CD14-positive monocyte (primary cell): Measurements from ENCODE around the gene MAP1LC3A. TPM values are rescaled to one million over a fixed set of nuclear protein-coding genes. Genes with fewer than 3 reads are reported as not detected.

ENCODE experiments used
- DNase-seq, 3 donors: peaks; one replicate each; pipeline ENCODE4 v3.0.0-alpha.2; 2011 to 2022
- H2AFZ ChIP-seq: 2 replicates; pipeline ENCODE4 v1.6.0; 2012; ENCODE audit warnings: mild to moderate bottlenecking, low read depth, low read length, inconsistent platforms; ENCODE audit not compliant: insufficient read depth, poor library complexity, severe bottlenecking
- H3K27ac ChIP-seq, 2 donors: 1 replicate in 1 of 2; 2 replicates in 1 of 2; pipeline ENCODE4 v1.5.1; 2012 to 2013; ENCODE audit warnings: low read length in 2 of 2, control low read depth in 1 of 2, inconsistent platforms in 1 of 2, low read depth in 1 of 2, mild to moderate bottlenecking in 1 of 2
- H3K27me3 ChIP-seq, 2 donors: one replicate each; pipeline versions ENCODE4 v1.6.0 to v1.6.1; 2011 to 2013; ENCODE audit warnings: low read length in 2 of 2; ENCODE audit not compliant: control insufficient read depth in 2 of 2, insufficient read depth in 2 of 2
- H3K36me3 ChIP-seq, 2 donors: replicated peaks in 1 of 2; 1 replicate in 1 of 2; 2 replicates in 1 of 2; pipeline versions ENCODE4 v1.5.1 to v1.6.1; 2012 to 2013; ENCODE audit warnings: low read length in 2 of 2, control low read depth in 1 of 2, inconsistent platforms in 1 of 2, mild to moderate bottlenecking in 1 of 2; ENCODE audit not compliant: insufficient read depth in 2 of 2, control insufficient read depth in 1 of 2
- H3K4me1 ChIP-seq, 2 donors: 1 replicate in 1 of 2; 2 replicates in 1 of 2; pipeline versions ENCODE4 v1.5.1 to v1.6.1; 2012 to 2013; ENCODE audit warnings: low read length in 2 of 2, control low read depth in 1 of 2, inconsistent platforms in 1 of 2, mild to moderate bottlenecking in 1 of 2, moderate library complexity in 1 of 2; ENCODE audit not compliant: insufficient read depth in 2 of 2, control insufficient read depth in 1 of 2
- H3K4me2 ChIP-seq: replicated peaks from 2 replicates; pipeline ENCODE3; 2012; ENCODE audit warnings: low read length, moderate library complexity, mild to moderate bottlenecking; ENCODE audit not compliant: poor library complexity, severe bottlenecking; ENCODE audit errors: extremely low read depth
- H3K4me3 ChIP-seq, 3 experiments: fragments of 200-600 bp in 1 of 3; sonication (generic) in 1 of 3; replicated peaks in 1 of 3; 1 replicate in 2 of 3; 2 replicates in 1 of 3; pipeline ENCODE4 v1.5.1; 2011 to 2013; ENCODE audit warnings: low read length in 3 of 3, mild to moderate bottlenecking in 3 of 3, control low read depth in 2 of 3, low read depth in 2 of 3, inconsistent platforms in 1 of 3, moderate library complexity in 1 of 3
- H3K79me2 ChIP-seq: 2 replicates; pipeline ENCODE4 v1.6.0; 2012; ENCODE audit warnings: mild to moderate bottlenecking, control low read depth, inconsistent platforms, low read length, moderate library complexity; ENCODE audit not compliant: insufficient read depth
- H3K9ac ChIP-seq: 2 replicates; pipeline ENCODE4 v1.6.0; 2017; ENCODE audit warnings: low read length, mild to moderate bottlenecking; ENCODE audit not compliant: insufficient read depth, poor library complexity, severe bottlenecking
- H3K9me3 ChIP-seq, 2 donors: replicated peaks in 1 of 2; 1 replicate in 1 of 2; 2 replicates in 1 of 2; pipeline versions ENCODE4 v1.5.1 to v1.6.1; 2012 to 2013; ENCODE audit warnings: low read length in 2 of 2, control low read depth in 1 of 2; ENCODE audit not compliant: control insufficient read depth in 1 of 2, insufficient read depth in 1 of 2
- H4K20me1 ChIP-seq: 2 replicates; pipeline ENCODE4 v1.6.0; 2012; ENCODE audit warnings: mild to moderate bottlenecking, low read length, control low read depth, moderate library complexity; ENCODE audit not compliant: insufficient read depth
- H3K27ac Mint-ChIP-seq, 7 donors: one replicate each; pipeline ENCODE4 v1.8.0; 2020; ENCODE audit warnings: mild to moderate bottlenecking in 7 of 7, mixed read lengths in 7 of 7, moderate library complexity in 6 of 7, inconsistent platforms in 2 of 7
- H3K27me3 Mint-ChIP-seq, 3 donors: one replicate each; pipeline ENCODE4 v1.8.0; 2021 to 2022; ENCODE audit warnings: low read depth in 3 of 3, mild to moderate bottlenecking in 3 of 3, mixed read lengths in 3 of 3, moderate library complexity in 3 of 3, inconsistent platforms in 1 of 3
- H3K36me3 Mint-ChIP-seq, 2 donors: one replicate each; pipeline ENCODE4 v1.8.0; 2020; ENCODE audit warnings: mixed read lengths in 2 of 2, inconsistent platforms in 1 of 2, mild to moderate bottlenecking in 1 of 2
- H3K4me1 Mint-ChIP-seq: one replicate; pipeline ENCODE4 v1.8.0; 2020; ENCODE audit warnings: mild to moderate bottlenecking, mixed read lengths
- H3K4me3 Mint-ChIP-seq, 2 donors: one replicate each; pipeline ENCODE4 v1.8.0; 2020; ENCODE audit warnings: mild to moderate bottlenecking in 2 of 2, mixed read lengths in 2 of 2, moderate library complexity in 1 of 2
- H3K9me3 Mint-ChIP-seq, 7 donors: one replicate each; pipeline ENCODE4 v1.8.0; 2020 to 2022; ENCODE audit warnings: mixed read lengths in 7 of 7, mild to moderate bottlenecking in 6 of 7, moderate library complexity in 6 of 7, inconsistent platforms in 2 of 7
- CTCF ChIP-seq: fragments of 200-600 bp; IDR thresholded peaks from one replicate; pipeline ENCODE4 v1.8.0; 2022; ENCODE audit warnings: antibody characterized with exemption, mild to moderate bottlenecking
- WGBS: methylation state at CpG from one replicate; pipeline ENCODE4 v1.1.5; 2013; ENCODE audit warnings: missing lambda C conversion rate; ENCODE audit not compliant: insufficient coverage; 5-methylcytosine and 5-hydroxymethylcytosine counted together
- intact Hi-C, 2 donors: fragments of 100-400 bp; cut with micrococcal nuclease; formaldehyde crosslinking; loops; one replicate each; pipeline versions ENCODE4 v1.15.0 to v1.15.1; 2023
- polyA plus RNA-seq, 3 donors: library from polyadenylated mRNA; depleted of rRNA in 1 of 3; unstranded in 2 of 3; stranded (reverse) in 1 of 3; fragments of 300-500 nt in 2 of 3; fragments of >200 nt in 1 of 3; fragmentation: Illumina TruSeq in 2 of 3; gene quantifications; 1 replicate in 2 of 3; 2 replicates in 1 of 3; pipeline ENCODE4 v1.2.3, GENCODE V29; 2012 to 2021

Gene MAP1LC3A
- polyA plus RNA-seq, 3 donors: 2.5 to 7.7 (median 2.6) TPM

GRCh38 chr20:34542439-34542838, 16.1 kb upstream of the MAP1LC3A start:
- Histone ChIP-seq H3K4me1 (peaks cover 6 to 9% of the 10 kb centered on the region in 2 donors), H3K4me3 (no peak overlapping the region), H3K27ac (no peak overlapping the region), H3K27me3 (peaks cover 0 to 3% of the 10 kb centered on the region in 2 donors), H3K9ac (no peak overlapping the region), H3K9me3 (no peaks in the 10 kb centered on the region), H4K20me1 (peaks cover 8% of the 10 kb centered on the region), H3K36me3 (peaks cover 25 to 48% of the 10 kb centered on the region in 2 donors), H2AFZ (no peak overlapping the region), H3K4me2 (no peak overlapping the region), H3K79me2 (no peaks in the 10 kb centered on the region)
- intact Hi-C loops: loop anchor here in 1 of 2 donors (5.0 kb wide), 1 partner anchor 170 kb away; no protein-coding TSS in a partner anchor
- DNase-seq: no peak
- Mint-ChIP-seq H3K9me3 (peaks cover 0 to 2% (median 0%) of the 10 kb centered on the region in 7 donors), H3K4me3 (no peak overlapping the region), H3K4me1 (peaks cover 8% of the 10 kb centered on the region), H3K36me3 (peaks cover 33 to 43% of the 10 kb centered on the region in 2 donors), H3K27me3 (peaks cover 9 to 21% (median 10%) of the 10 kb centered on the region in 3 donors), H3K27ac (no peak overlapping the region)
- 96% methylated on average over 6 of the region's 6 CpGs for WGBS
- no peak for TF ChIP-seq CTCF

- peaks cover 5% of the 10 kb centered on the region for H4K20me1 ChIP-seq
- no peak overlapping the region for H3K4me3 ChIP-seq
- no peak overlapping the region for H3K27ac ChIP-seq
- H3K79me2 ChIP-seq: no peaks in the 10 kb centered on the region
- peaks cover 9 to 21% (median 10%) of the 10 kb centered on the region in 3 donors for H3K27me3 Mint-ChIP-seq
- no peaks in the 10 kb centered on the region for H3K9me3 ChIP-seq
- peaks cover 6 to 9% of the 10 kb centered on the region in 2 donors for H3K4me1 ChIP-seq
- peaks cover 27 to 39% of the 10 kb centered on the region in 2 donors for H3K36me3 Mint-ChIP-seq
- no peak overlapping the region for H2AFZ ChIP-seq
- no peak overlapping the region for H3K4me3 Mint-ChIP-seq
- intact Hi-C loops: loop anchor here in 1 of 2 donors (5.0 kb wide), 1 partner anchor 169 kb away; no protein-coding TSS in a partner anchor
- no peak overlapping the region for H3K27ac Mint-ChIP-seq
- peaks cover 0 to 2% (median 0%) of the 10 kb centered on the region in 7 donors for H3K9me3 Mint-ChIP-seq
- no peak overlapping the region for H3K4me2 ChIP-seq
- no peak for TF ChIP-seq CTCF
- no peak overlapping the region for H3K9ac ChIP-seq
- H3K27me3 ChIP-seq: peaks cover 0 to 3% of the 10 kb centered on the region in 2 donors
- H3K36me3 ChIP-seq: peaks cover 22 to 40% of the 10 kb centered on the region in 2 donors
- DNase-seq: no peak
- 95% methylated on average over 9 of the region's 12 CpGs for WGBS
- H3K4me1 Mint-ChIP-seq: peaks cover 8% of the 10 kb centered on the region
These were observed 15.0 kb upstream of the MAP1LC3A start for GRCh38 chr20:34543463-34544056.
